ENCODE measurements around the gene SPRED2.

SPRED2 gene

GRCh38 chr2:65432227-65433190 lies at the start of gene SPRED2:
TSS of gene SPRED2 (minus strand) at chr2:65432599. CDS start at chr2:65431987, 612 bp downstream.
- TF ChIP-seq YY1 (IDR thresholded peaks at IDR 0.05; ENCODE audit: insufficient read depth, insufficient read length), result peak; percentile 30
- no peak for TF ChIP-seq ZNF274 (IDR thresholded peaks at IDR 0.05; ENCODE audit: low read depth, low read length)
- no peak for TF ChIP-seq SUZ12 (IDR thresholded peaks at IDR 0.05; ENCODE audit: extremely low read depth, insufficient read depth, insufficient read length)
- peak; percentile 85 for DNase-seq (ENCODE audit: low read depth, low spot score)
- Histone ChIP-seq H3K4me1 (ENCODE audit: insufficient read depth, insufficient read length) (no peaks in the 10 kb centered on the region), H3K27me3 (ENCODE audit: insufficient read depth, insufficient read length) (peaks cover 50% of the 10 kb centered on the region), H3K9ac (ENCODE audit: insufficient read length, low read depth) (peak within 1 kb of the TSS; percentile 70), H3K9me3 (ENCODE audit: insufficient read depth, low read length) (no peaks in the 10 kb centered on the region), H3K4me3 (ENCODE audit: insufficient read length, low read depth) (peak within 1 kb of the TSS; percentile 68), H3K36me3 (ENCODE audit: insufficient read depth, insufficient read length, low read length) (no peaks in the 10 kb centered on the region)

DNA sequence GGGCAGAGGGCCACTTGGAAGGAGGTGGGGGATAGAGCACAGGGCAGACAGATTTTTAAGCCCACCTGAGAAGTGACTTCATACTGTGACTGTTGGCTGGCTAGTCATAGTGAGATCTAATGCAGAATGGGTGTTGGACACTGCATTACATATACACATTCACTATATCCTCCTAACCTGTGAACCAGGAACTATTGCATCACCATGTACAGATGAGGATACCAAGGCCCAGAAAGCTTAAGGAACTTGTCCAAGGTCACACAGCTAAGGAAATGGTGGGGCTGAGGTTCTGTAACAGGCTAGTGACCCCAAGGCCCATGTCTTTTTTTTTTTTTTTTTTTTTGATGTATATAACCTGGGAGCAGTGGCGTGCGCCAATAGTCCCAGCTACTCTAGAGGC lies 49.6 kb upstream of the SPRED2 start:
- Histone ChIP-seq H3K36me3 (ENCODE audit: insufficient read depth, insufficient read length, low read length) (no peaks in the 10 kb centered on the region), H3K4me3 (ENCODE audit: insufficient read length, low read depth) (no peak overlapping the region), H3K27me3 (ENCODE audit: insufficient read depth, insufficient read length) (no peaks in the 10 kb centered on the region), H3K9ac (ENCODE audit: insufficient read length, low read depth) (no peak overlapping the region), H3K4me1 (ENCODE audit: insufficient read depth, insufficient read length) (peaks cover 3% of the 10 kb centered on the region), H3K9me3 (ENCODE audit: insufficient read depth, low read length) (no peaks in the 10 kb centered on the region)
- DNase-seq (ENCODE audit: low read depth, low spot score), result no peak
- TF ChIP-seq SUZ12 (IDR thresholded peaks at IDR 0.05; ENCODE audit: extremely low read depth, insufficient read depth, insufficient read length), result no peak
- no peak for TF ChIP-seq YY1 (IDR thresholded peaks at IDR 0.05; ENCODE audit: insufficient read depth, insufficient read length)
- TF ChIP-seq ZNF274 (IDR thresholded peaks at IDR 0.05; ENCODE audit: low read depth, low read length), result no peak

DNA sequence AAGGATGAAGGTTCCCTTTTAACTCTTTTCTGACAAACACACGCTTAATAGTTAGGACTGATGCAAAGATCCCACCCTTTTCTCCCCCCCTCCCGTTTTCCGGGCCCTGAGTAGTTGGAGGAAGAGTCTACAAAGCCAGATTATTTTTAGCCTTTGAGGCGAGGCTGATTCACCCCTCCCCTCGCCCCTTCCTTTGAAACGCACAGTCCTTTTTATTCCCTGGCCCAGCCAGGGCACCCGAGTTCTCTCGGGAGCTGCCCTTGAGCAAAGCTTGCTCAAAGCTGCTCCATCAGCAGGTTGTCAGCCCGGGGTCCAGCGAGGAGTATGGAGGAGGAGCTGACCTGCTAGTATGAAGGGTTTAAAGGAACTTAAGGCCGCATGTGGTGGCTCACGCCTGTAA lies 47.1 kb upstream of the SPRED2 start:
- Histone ChIP-seq H3K4me3 (ENCODE audit: insufficient read length, low read depth) (no peak overlapping the region), H3K27me3 (ENCODE audit: insufficient read depth, insufficient read length) (no peaks in the 10 kb centered on the region), H3K9me3 (ENCODE audit: insufficient read depth, low read length) (peaks cover 15% of the 10 kb centered on the region), H3K36me3 (ENCODE audit: insufficient read depth, insufficient read length, low read length) (no peaks in the 10 kb centered on the region), H3K4me1 (ENCODE audit: insufficient read depth, insufficient read length) (peaks cover 3% of the 10 kb centered on the region), H3K9ac (ENCODE audit: insufficient read length, low read depth) (no peak overlapping the region)
- no peak for TF ChIP-seq YY1 (IDR thresholded peaks at IDR 0.05; ENCODE audit: insufficient read depth, insufficient read length)
- no peak for TF ChIP-seq ZNF274 (IDR thresholded peaks at IDR 0.05; ENCODE audit: low read depth, low read length)
- TF ChIP-seq SUZ12 (IDR thresholded peaks at IDR 0.05; ENCODE audit: extremely low read depth, insufficient read depth, insufficient read length), result no peak
- no peak for DNase-seq (ENCODE audit: low read depth, low spot score)

- Histone ChIP-seq H3K9me3 (ENCODE audit: insufficient read depth, low read length) (peaks cover 22% of the 10 kb centered on the region), H3K9ac (ENCODE audit: insufficient read length, low read depth) (no peak overlapping the region), H3K27me3 (ENCODE audit: insufficient read depth, insufficient read length) (no peaks in the 10 kb centered on the region), H3K36me3 (ENCODE audit: insufficient read depth, insufficient read length, low read length) (no peaks in the 10 kb centered on the region), H3K4me3 (ENCODE audit: insufficient read length, low read depth) (no peak overlapping the region), H3K4me1 (ENCODE audit: insufficient read depth, insufficient read length) (peaks cover 3% of the 10 kb centered on the region)
- DNase-seq (ENCODE audit: low read depth, low spot score), result no peak
- TF ChIP-seq YY1 (IDR thresholded peaks at IDR 0.05; ENCODE audit: insufficient read depth, insufficient read length), result no peak
- TF ChIP-seq ZNF274 (IDR thresholded peaks at IDR 0.05; ENCODE audit: low read depth, low read length), result no peak
- no peak for TF ChIP-seq SUZ12 (IDR thresholded peaks at IDR 0.05; ENCODE audit: extremely low read depth, insufficient read depth, insufficient read length)
Measured at GRCh38 chr2:65478498-65479135, 46.2 kb upstream of the SPRED2 start.

DNA sequence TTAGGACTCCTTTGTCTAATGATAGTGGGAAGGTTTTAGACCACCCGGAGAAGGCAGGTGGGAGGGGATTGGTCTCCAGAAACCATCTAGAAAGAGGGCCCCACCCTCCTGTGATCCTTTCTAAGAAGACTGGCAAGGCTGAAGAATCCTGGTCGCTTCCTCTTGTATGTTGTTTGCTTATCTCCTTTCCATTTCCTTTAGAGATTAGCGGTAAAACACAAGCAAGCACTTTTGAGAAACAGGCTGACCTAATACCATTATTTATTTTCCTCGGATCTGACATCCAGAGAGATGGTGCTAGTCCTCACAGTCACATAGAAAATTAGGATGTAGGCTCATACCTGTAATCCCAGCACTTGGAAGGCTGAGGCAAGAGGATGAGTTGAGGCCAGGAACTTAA lies 45.2 kb upstream of the SPRED2 start:
- H3K9me3 ChIP-seq (ENCODE audit: insufficient read depth, low read length), result peaks cover 22% of the 10 kb centered on the region
- no peak overlapping the region for H3K4me3 ChIP-seq (ENCODE audit: insufficient read length, low read depth)
- H3K4me1 ChIP-seq (ENCODE audit: insufficient read depth, insufficient read length), result peaks cover 3% of the 10 kb centered on the region
- H3K36me3 ChIP-seq (ENCODE audit: insufficient read depth, insufficient read length, low read length), result no peaks in the 10 kb centered on the region
- DNase-seq (ENCODE audit: low read depth, low spot score), result no peak
- no peaks in the 10 kb centered on the region for H3K27me3 ChIP-seq (ENCODE audit: insufficient read depth, insufficient read length)
- H3K9ac ChIP-seq (ENCODE audit: insufficient read length, low read depth), result no peak overlapping the region
- no peak for TF ChIP-seq YY1 (IDR thresholded peaks at IDR 0.05; ENCODE audit: insufficient read depth, insufficient read length)
- TF ChIP-seq SUZ12 (IDR thresholded peaks at IDR 0.05; ENCODE audit: extremely low read depth, insufficient read depth, insufficient read length), result no peak
- no peak for TF ChIP-seq ZNF274 (IDR thresholded peaks at IDR 0.05; ENCODE audit: low read depth, low read length)

DNA sequence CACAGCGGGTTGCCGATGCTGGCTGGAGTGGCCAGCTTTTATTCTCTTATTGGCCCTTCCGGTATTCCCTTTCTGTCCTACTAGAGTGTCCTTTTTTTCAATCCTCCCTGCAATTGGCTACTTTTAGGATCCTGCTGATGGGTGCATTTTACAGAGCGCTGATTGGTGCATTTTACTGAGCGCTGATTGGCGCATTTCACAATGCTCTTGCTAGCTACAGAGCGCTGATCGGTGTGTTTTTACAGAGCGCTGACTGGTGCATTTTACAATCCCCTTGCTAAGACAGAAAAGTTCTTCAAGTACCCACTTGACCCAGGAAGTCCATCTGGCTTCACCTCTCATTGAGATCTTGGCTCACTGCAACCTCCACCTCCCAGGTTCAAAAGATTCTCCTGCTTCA lies 44.4 kb upstream of the SPRED2 start:
- Histone ChIP-seq H3K9me3 (ENCODE audit: insufficient read depth, low read length) (peaks cover 22% of the 10 kb centered on the region), H3K4me1 (ENCODE audit: insufficient read depth, insufficient read length) (peaks cover 3% of the 10 kb centered on the region), H3K27me3 (ENCODE audit: insufficient read depth, insufficient read length) (no peaks in the 10 kb centered on the region), H3K4me3 (ENCODE audit: insufficient read length, low read depth) (no peak overlapping the region), H3K36me3 (ENCODE audit: insufficient read depth, insufficient read length, low read length) (no peaks in the 10 kb centered on the region), H3K9ac (ENCODE audit: insufficient read length, low read depth) (no peak overlapping the region)
- DNase-seq (ENCODE audit: low read depth, low spot score), result no peak
- TF ChIP-seq SUZ12 (IDR thresholded peaks at IDR 0.05; ENCODE audit: extremely low read depth, insufficient read depth, insufficient read length) (no peak), ZNF274 (IDR thresholded peaks at IDR 0.05; ENCODE audit: low read depth, low read length) (no peak), YY1 (IDR thresholded peaks at IDR 0.05; ENCODE audit: insufficient read depth, insufficient read length) (no peak)

DNA sequence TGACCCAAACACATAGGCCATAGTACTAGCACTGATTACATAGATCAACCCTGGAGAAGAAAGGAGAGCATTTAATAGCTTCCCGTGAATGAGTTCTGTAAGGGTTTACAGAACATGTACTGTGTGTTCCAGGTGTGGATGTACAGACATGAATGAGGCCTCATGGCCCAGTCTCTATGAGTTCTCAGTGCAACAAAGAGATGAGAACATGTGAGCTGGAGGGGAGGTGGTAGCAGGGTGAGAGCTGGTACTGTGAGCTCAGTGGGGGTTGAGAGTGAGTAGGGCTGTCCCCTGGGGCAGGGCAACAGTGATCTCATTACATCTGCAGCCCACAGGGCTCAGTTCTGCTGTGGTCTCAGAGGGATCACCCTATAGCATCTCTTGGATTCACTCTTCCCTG lies 42.6 kb upstream of the SPRED2 start:
- peaks cover 22% of the 10 kb centered on the region for H3K9me3 ChIP-seq (ENCODE audit: insufficient read depth, low read length)
- TF ChIP-seq ZNF274 (IDR thresholded peaks at IDR 0.05; ENCODE audit: low read depth, low read length) (peak; percentile 78), SUZ12 (IDR thresholded peaks at IDR 0.05; ENCODE audit: extremely low read depth, insufficient read depth, insufficient read length) (no peak), YY1 (IDR thresholded peaks at IDR 0.05; ENCODE audit: insufficient read depth, insufficient read length) (no peak)
- H3K27me3 ChIP-seq (ENCODE audit: insufficient read depth, insufficient read length), result no peaks in the 10 kb centered on the region
- peaks cover 3% of the 10 kb centered on the region for H3K4me1 ChIP-seq (ENCODE audit: insufficient read depth, insufficient read length)
- DNase-seq (ENCODE audit: low read depth, low spot score), result no peak
- no peak overlapping the region for H3K4me3 ChIP-seq (ENCODE audit: insufficient read length, low read depth)
- no peak overlapping the region for H3K9ac ChIP-seq (ENCODE audit: insufficient read length, low read depth)
- no peaks in the 10 kb centered on the region for H3K36me3 ChIP-seq (ENCODE audit: insufficient read depth, insufficient read length, low read length)
